OCI-LY3 (cell line): Measurements from ENCODE around the gene CR2.

Experiments used
- EZH2phosphoT487 ChIP-seq: fragments of 200-600 bp; shearing (Covaris generic); IDR thresholded peaks from 2 replicates; pipeline ENCODE4 v1.6.1; 2018; ENCODE audit warnings: antibody characterized with exemption, mixed run types, low read depth
- TF ChIP-seq, protein P1 (sequence below): fragments of 200-600, 300-600 bp; sonication (generic); IDR thresholded peaks from 2 replicates; pipeline ENCODE4 v1.5.1; 2014; ENCODE audit warnings: antibody characterized with exemption, low read length, low read depth

DNA sequence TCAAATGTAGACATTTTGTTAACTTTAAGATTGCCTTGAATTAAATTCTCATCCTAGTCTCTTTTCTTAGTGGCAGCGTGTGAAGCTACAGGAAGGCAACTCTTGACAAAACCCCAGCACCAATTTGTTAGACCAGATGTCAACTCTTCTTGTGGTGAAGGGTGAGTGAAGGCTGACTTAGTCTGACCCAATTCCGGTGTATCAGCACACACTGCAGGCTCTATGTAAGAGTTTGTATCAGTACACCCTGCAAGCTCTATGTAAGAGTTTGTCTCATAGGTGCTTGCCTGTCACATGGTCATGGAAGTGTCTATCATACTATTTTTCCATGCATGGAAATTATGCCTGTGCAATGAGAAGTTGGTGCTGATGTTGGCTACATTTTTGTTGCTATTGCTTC, 16.8 kb downstream of the CR2 start:
- TF ChIP-seq, protein P1, sequence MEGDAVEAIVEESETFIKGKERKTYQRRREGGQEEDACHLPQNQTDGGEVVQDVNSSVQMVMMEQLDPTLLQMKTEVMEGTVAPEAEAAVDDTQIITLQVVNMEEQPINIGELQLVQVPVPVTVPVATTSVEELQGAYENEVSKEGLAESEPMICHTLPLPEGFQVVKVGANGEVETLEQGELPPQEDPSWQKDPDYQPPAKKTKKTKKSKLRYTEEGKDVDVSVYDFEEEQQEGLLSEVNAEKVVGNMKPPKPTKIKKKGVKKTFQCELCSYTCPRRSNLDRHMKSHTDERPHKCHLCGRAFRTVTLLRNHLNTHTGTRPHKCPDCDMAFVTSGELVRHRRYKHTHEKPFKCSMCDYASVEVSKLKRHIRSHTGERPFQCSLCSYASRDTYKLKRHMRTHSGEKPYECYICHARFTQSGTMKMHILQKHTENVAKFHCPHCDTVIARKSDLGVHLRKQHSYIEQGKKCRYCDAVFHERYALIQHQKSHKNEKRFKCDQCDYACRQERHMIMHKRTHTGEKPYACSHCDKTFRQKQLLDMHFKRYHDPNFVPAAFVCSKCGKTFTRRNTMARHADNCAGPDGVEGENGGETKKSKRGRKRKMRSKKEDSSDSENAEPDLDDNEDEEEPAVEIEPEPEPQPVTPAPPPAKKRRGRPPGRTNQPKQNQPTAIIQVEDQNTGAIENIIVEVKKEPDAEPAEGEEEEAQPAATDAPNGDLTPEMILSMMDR, result no peak
- no peak for TF ChIP-seq EZH2phosphoT487
